HL-60 (cell line): ENCODE results near the gene HOXB6.

Source experiments
- GABPA ChIP-seq: IDR thresholded peaks from 2 replicates; pipeline ENCODE4 v1.6.1; 2012; ENCODE audit warnings: low read depth
- POLR2AphosphoS5 ChIP-seq: IDR thresholded peaks from 2 replicates; pipeline ENCODE4 v1.6.1; 2012; ENCODE audit warnings: low read depth
- TF ChIP-seq, protein P1 (sequence below): IDR thresholded peaks from one replicate; pipeline ENCODE4 v1.5.1; 2011; ENCODE audit warnings: low read length, control low read depth, inconsistent platforms; ENCODE audit not compliant: insufficient read depth
- TF ChIP-seq, protein P2 (sequence below): IDR thresholded peaks from 2 replicates; pipeline ENCODE4 v1.6.1; 2012; ENCODE audit warnings: low read depth; ENCODE audit not compliant: insufficient replicate concordance

DNA sequence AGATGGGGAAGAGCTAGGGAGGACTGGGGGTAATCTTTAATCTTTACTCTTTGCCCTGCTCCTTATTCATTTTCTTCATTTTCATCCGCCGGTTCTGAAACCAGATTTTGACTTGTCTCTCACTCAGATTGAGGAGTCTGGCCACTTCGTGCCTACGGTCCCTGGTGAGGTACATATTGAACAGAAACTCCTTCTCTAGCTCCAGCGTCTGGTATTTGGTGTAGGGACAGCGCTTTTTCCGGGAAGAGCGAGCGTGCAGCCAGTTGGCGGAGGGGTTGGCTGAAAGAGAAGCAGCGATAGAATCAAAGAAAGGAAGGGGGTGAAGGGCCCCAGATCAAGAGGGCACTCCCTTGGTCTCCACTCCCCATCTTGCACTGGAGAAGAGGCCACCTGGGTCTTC, 18.1 kb upstream of the HOXB6 start:
- TF ChIP-seq, protein P1, sequence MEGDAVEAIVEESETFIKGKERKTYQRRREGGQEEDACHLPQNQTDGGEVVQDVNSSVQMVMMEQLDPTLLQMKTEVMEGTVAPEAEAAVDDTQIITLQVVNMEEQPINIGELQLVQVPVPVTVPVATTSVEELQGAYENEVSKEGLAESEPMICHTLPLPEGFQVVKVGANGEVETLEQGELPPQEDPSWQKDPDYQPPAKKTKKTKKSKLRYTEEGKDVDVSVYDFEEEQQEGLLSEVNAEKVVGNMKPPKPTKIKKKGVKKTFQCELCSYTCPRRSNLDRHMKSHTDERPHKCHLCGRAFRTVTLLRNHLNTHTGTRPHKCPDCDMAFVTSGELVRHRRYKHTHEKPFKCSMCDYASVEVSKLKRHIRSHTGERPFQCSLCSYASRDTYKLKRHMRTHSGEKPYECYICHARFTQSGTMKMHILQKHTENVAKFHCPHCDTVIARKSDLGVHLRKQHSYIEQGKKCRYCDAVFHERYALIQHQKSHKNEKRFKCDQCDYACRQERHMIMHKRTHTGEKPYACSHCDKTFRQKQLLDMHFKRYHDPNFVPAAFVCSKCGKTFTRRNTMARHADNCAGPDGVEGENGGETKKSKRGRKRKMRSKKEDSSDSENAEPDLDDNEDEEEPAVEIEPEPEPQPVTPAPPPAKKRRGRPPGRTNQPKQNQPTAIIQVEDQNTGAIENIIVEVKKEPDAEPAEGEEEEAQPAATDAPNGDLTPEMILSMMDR: no peak
- TF ChIP-seq, protein P2, sequence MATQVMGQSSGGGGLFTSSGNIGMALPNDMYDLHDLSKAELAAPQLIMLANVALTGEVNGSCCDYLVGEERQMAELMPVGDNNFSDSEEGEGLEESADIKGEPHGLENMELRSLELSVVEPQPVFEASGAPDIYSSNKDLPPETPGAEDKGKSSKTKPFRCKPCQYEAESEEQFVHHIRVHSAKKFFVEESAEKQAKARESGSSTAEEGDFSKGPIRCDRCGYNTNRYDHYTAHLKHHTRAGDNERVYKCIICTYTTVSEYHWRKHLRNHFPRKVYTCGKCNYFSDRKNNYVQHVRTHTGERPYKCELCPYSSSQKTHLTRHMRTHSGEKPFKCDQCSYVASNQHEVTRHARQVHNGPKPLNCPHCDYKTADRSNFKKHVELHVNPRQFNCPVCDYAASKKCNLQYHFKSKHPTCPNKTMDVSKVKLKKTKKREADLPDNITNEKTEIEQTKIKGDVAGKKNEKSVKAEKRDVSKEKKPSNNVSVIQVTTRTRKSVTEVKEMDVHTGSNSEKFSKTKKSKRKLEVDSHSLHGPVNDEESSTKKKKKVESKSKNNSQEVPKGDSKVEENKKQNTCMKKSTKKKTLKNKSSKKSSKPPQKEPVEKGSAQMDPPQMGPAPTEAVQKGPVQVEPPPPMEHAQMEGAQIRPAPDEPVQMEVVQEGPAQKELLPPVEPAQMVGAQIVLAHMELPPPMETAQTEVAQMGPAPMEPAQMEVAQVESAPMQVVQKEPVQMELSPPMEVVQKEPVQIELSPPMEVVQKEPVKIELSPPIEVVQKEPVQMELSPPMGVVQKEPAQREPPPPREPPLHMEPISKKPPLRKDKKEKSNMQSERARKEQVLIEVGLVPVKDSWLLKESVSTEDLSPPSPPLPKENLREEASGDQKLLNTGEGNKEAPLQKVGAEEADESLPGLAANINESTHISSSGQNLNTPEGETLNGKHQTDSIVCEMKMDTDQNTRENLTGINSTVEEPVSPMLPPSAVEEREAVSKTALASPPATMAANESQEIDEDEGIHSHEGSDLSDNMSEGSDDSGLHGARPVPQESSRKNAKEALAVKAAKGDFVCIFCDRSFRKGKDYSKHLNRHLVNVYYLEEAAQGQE: no peak
- TF ChIP-seq POLR2AphosphoS5 (no peak), GABPA (no peak)
